Measurements from ENCODE around the gene PGA4. TPM values are rescaled to one million over a fixed set of nuclear protein-coding genes. Genes with fewer than 3 reads are reported as not detected.
A peak's percentile ranks its signal among the peaks of the same experiment; 100 is the strongest.
"Not testable (repeated sequence)": the region's sequence is repeated elsewhere in the genome, so short reads cannot be mapped to it uniquely, and the experiment has no call there.

Gene PGA4
- total RNA-seq, result 0.47 TPM
- long read RNA-seq, result 0 reads

DNA sequence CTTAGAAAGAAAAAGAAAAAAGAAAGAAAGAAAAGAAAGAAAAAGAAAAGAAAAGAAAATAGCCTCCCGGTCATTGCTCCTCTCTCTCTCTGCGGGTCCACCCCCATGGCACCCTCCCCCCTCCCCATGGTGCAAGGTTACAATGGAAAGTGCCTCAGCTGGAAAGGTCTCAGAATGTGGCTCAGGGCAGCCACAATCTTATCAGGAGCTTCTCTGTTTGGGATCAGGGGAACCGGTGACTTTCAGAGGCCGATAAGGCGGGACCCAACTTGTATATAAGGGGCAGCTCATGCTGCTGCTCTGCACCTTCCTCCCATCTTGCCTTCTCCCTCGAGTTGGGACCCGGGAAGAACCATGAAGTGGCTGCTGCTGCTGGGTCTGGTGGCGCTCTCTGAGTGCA lies at the start of gene PGA4:
PGA4 (plus strand) TSS at position 301 of the 400 bp plus-strand sequence; CDS start at position 355, 54 bp downstream.
- intact Hi-C loops (cut with micrococcal nuclease); DNase-seq; ATAC-seq: not testable (repeated sequence)

GRCh38 chr11:61172356-61172755 lies 49.8 kb upstream of the PGA4 start:
- no peak for DNase-seq
- intact Hi-C loops (cut with micrococcal nuclease), result no loop called here
- ATAC-seq, result no peak

DNA sequence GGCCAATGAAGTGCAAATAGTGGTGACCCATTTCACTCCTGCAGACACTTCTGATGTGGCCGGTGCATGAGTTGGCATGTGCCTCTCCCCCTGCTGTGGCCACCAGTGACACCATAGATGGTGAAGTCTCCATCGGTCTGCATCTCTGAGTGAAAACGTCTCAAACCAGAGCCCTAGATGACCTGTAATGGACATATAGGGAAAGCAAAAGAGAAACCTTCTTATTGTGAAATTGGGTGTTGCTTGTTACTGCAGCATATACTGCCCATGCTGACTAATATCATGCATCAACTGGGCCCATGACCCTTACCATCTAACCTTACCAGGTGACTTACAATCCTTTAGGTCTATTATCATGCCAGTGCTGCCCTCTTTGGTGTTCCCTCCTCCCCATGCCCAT lies 49.3 kb upstream of the PGA4 start:
- ATAC-seq, result no peak
- no peak for DNase-seq
- intact Hi-C loops (cut with micrococcal nuclease), result no loop called here

GRCh38 chr11:61173456-61173855 lies 48.7 kb upstream of the PGA4 start:
- no peak for DNase-seq
- intact Hi-C loops (cut with micrococcal nuclease), result no loop called here
- no peak for ATAC-seq

DNA sequence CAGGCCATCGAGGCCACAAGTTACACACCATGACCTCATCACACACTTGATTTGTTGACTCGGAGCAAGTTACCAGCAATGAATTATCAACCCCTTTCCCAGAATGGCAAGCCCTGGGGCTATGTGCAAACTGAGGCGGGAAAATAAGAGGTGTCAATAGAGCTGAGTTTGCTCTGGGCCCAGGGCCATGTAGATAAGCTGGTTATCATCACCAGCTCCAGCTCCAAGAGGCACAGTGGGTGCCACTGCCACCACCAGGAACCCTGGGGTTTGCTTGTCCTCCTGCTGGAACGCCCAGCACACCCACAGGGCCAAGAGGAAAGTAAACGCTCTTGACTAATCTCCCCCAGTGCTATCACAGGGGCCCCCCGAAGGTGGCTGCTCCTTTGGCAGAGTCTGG lies 47.9 kb upstream of the PGA4 start:
- ATAC-seq (peak; percentile 35), DNase-seq (no peak)
- intact Hi-C loops (cut with micrococcal nuclease), result no loop called here

DNA sequence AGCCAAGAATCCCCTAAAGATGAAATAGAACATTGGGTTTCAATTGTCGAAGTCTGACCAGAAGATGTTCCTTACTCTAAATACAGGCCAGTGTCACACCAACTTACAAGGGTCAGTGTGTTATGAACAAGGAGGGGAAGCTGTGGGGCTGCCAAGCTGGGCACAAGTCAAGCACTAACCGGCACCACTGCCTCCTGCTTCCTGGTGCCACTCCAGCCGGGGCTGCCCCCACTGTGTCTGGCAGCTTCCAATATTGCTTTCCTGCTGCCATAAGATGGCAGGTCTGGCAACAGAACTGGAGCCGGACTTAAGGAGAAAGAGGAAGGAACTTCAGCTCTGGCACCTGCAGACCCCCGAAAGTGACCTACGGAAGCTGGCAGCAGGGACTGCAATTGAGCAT lies 47.2 kb upstream of the PGA4 start:
- DNase-seq (no peak), ATAC-seq (no peak)
- intact Hi-C loops (cut with micrococcal nuclease), result no loop called here

- ATAC-seq (no peak), DNase-seq (no peak)
- intact Hi-C loops (cut with micrococcal nuclease), result no loop called here
Observed at GRCh38 chr11:61176446-61176845, 45.7 kb upstream of the PGA4 start.

DNA sequence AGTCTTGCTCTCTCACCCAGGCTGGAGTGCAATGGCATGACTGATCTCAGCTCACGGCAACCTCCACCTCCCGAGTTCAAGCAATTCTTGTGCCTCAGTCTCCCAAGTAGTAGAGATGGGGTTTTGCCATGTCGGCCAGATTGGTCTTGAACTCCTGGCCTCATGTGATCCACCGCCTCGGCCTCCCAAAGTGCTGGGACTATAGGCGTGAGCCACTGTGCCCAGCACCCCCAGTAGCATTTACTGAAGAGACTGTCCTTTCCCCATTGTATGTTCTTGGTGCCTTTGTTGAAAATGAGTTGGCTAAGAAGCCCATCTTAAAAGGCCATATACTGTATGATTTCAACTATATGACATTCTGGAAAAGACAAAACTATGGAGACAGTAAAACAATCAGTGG lies 41.9 kb upstream of the PGA4 start:
- ATAC-seq; intact Hi-C loops (cut with micrococcal nuclease); DNase-seq: not testable (repeated sequence)

DNA sequence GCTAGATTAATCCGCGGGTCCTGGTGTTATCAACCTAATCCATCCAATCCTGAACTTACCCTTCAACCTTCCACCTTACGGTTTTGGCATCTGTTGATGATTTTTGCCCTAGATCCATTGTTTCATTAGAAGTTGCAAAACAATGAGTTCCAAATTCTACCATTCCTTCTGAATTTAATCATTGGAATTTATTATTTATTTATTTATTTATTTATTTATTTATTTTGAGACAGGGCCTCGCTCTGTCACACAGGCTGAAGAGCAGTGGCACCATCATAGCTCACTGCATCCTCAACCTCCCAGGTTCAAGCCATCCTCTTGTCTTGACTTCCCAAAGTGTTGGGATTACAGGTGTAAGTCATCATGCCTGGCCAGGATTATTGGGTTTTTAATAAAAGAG lies 40.7 kb upstream of the PGA4 start:
- DNase-seq (no peak), ATAC-seq (no peak)
- intact Hi-C loops (cut with micrococcal nuclease), result no loop called here

- DNase-seq (no peak), ATAC-seq (no peak)
- intact Hi-C loops (cut with micrococcal nuclease), result no loop called here
Observed at GRCh38 chr11:61183645-61184044, 38.5 kb upstream of the PGA4 start.

DNA sequence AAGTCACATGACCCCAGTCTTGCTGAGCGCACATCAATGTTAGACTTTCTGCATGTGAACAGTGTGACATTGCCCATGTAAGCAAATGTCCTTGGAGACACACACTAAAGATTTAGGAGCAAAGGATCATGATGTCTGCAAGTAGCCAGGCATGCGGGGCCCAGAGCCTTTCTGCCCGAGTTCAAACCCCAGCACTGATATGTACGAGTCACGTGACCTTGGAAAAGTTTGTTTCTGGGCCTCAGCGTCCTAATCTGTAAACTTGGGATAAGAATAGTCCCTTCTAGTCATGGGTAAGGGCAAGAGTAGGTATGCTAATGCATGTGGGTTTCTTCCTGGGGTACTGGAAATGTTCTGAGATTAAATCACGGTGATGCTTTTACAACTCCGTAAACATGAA lies 35.6 kb upstream of the PGA4 start:
- ATAC-seq, result no peak
- intact Hi-C loops (cut with micrococcal nuclease), result loop anchor here (5.0 kb wide), 2 partner anchors 354 to 409 kb away; no protein-coding TSS in a partner anchor
- no peak for DNase-seq

DNA sequence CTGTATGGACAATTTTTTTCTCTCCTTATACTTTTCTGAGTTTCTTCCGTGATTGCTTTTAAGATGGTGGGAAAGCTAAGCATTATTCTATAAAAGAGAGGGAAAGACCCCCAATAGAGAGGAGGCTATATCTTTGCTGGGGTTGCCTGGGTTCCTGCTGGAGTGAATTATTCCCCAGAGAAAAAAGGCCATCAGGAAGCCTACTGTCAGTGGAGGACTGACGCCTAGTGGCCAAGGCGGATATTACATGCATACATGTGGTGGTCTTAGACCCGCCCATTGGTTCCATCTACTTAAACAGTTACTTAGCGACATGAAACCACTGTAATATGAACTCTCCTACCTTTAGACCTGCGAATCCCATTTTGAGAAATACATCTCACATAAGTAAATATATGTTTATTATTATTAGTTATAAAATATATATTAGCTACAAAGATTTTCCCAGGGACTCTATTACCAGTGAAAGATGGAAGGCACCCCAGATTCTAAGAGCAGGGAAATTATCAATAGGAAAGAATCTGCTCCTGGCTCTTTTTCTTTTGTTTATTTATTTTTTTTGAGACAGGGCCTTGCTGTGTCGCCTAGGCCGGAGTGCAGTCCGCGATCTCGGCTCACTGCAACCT lies 34.5 kb upstream of the PGA4 start:
- DNase-seq, result peak; percentile 76
- intact Hi-C loops (cut with micrococcal nuclease), result loop anchor here (5.0 kb wide), 2 partner anchors 355 to 410 kb away; no protein-coding TSS in a partner anchor
- ATAC-seq, result peak; percentile 66

- intact Hi-C loops (cut with micrococcal nuclease), result loop anchor here (5.0 kb wide), 2 partner anchors 358 to 413 kb away; no protein-coding TSS in a partner anchor
- DNase-seq (no peak), ATAC-seq (no peak)
Observed at GRCh38 chr11:61189933-61190332, 32.2 kb upstream of the PGA4 start.

GRCh38 chr11:61193596-61193995 lies 28.6 kb upstream of the PGA4 start:
- DNase-seq, result no peak
- ATAC-seq, result no peak
- intact Hi-C loops (cut with micrococcal nuclease), result no loop called here

GRCh38 chr11:61194169-61194671 lies 27.9 kb upstream of the PGA4 start:
- intact Hi-C loops (cut with micrococcal nuclease), result no loop called here
- ATAC-seq, result no peak
- no peak for DNase-seq

DNA sequence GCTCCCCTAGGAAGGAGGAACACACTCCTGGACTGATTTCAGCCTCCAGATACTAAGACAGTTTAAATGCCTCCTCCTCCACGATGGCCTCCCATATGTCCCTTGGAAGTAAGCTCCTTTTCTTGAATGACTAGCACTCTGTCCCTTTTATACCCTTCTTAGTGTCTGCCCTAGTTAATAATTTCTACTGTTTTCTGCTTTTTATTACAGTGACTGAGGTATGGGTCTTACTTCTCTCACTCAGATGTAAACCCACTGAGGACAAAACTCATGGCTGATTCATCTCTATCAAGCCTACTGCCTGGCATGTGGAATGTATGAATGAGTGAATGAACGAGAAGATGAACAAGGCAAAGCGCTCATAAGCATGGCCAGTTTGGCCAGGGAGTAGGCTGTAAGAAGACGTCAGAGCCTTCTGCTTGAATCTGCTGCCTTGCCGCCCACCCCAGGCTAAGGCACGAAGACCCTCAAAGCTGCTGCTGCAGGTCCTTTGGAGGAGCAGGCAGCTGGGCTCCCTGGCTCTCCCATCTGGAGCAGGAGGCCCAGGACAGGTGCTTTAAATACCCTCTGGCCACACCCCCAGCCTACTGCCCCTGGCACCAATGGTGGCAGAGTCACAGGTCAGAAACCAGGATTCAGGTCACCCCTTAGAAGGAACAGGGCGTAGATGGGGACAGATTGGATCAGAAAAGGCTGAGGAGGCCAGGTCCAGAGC lies 27.0 kb upstream of the PGA4 start:
- DNase-seq (no peak), ATAC-seq (no peak)
- intact Hi-C loops (cut with micrococcal nuclease), result no loop called here

DNA sequence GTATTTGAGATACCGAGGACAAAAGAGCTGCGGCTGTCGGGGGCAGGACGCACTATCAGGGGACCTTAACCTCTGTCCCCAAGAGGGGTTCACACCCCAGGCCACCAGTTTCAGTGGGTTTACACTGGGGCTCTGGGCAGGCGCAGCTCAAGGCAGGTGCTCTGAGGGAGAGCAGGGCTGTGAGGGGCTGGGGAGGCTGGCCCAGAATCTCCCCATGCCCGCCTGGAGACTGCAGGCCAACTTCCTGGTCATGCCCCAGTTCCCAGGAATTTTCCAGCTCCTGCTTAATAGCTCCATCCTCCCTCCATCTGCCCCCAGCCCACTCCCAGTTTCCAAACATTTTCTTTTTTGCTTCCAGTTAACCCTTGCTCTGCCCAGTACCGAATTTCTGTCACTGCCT lies 26.4 kb upstream of the PGA4 start:
- DNase-seq, result no peak
- intact Hi-C loops (cut with micrococcal nuclease), result no loop called here
- ATAC-seq, result no peak

GRCh38 chr11:61198361-61198760 lies 23.8 kb upstream of the PGA4 start:
- DNase-seq, result no peak
- no peak for ATAC-seq
- intact Hi-C loops (cut with micrococcal nuclease), result no loop called here

GRCh38 chr11:61198948-61199523 lies 23.1 kb upstream of the PGA4 start:
- intact Hi-C loops (cut with micrococcal nuclease), result no loop called here
- no peak for ATAC-seq
- no peak for DNase-seq

- ATAC-seq (no peak), DNase-seq (no peak)
- intact Hi-C loops (cut with micrococcal nuclease), result no loop called here
Observed at GRCh38 chr11:61201476-61201875, 20.7 kb upstream of the PGA4 start.
